Sigmoid colon (tissue), 4 donors: Measurements from ENCODE around the gene TECPR2.

Source experiments
- CTCF ChIP-seq, 4 experiments: fragments of 450-650 bp in 3 of 4; fragments of 200-600 bp in 1 of 4; IDR thresholded peaks; one replicate each; pipeline ENCODE4 v1.5.1; 2016 to 2019; ENCODE audit warnings: antibody characterized with exemption in 4 of 4, mild to moderate bottlenecking in 3 of 4, moderate library complexity in 2 of 4
- POLR2A ChIP-seq, 2 donors: fragments of 450-650 bp; IDR thresholded peaks; one replicate each; pipeline ENCODE4 v1.6.1; 2016; ENCODE audit warnings: antibody characterized with exemption in 2 of 2, mild to moderate bottlenecking in 2 of 2, moderate library complexity in 2 of 2
- POLR2AphosphoS5 ChIP-seq, 4 donors: sonication (generic); formaldehyde crosslinking; IDR thresholded peaks; one replicate each; pipeline ENCODE4 v1.6.1; 2017; ENCODE audit warnings: antibody characterized with exemption in 4 of 4

- TF ChIP-seq CTCF (IDR thresholded peaks at IDR 0.05) (no peak), POLR2AphosphoS5 (IDR thresholded peaks at IDR 0.05) (no peak), POLR2A (IDR thresholded peaks at IDR 0.05) (no peak)
Observed at GRCh38 chr14:102321456-102322422, 41.0 kb upstream of the TECPR2 start.
